SK-N-SH treated with all-trans-retinoic acid at 6 μM for 48 hours (cell line): ENCODE data around the gene LCE3A.
"Not testable (repeated sequence)": the region's sequence is repeated elsewhere in the genome, so short reads cannot be mapped to it uniquely, and the experiment has no call there.

Experiments used
- CREB5 ChIP-seq: fragments of 250-450 bp; sonication (Bioruptor Pico); IDR thresholded peaks from 2 replicates; pipeline ENCODE4 v1.5.1; 2020; ENCODE audit warnings: low read depth, mild to moderate bottlenecking, moderate library complexity
- ESRRG ChIP-seq: fragments of 250-450 bp; sonication (Bioruptor Pico); IDR thresholded peaks from 2 replicates; pipeline ENCODE4 v1.6.1; 2021; ENCODE audit warnings: mild to moderate bottlenecking
- ISL1 ChIP-seq: fragments of 250-450 bp; sonication (Bioruptor Pico); IDR thresholded peaks from 2 replicates; pipeline ENCODE4 v2.1.2; 2022; ENCODE audit warnings: mild to moderate bottlenecking, moderate library complexity
- PATZ1 ChIP-seq: fragments of 250-450 bp; sonication (Bioruptor Pico); IDR thresholded peaks from 2 replicates; pipeline ENCODE4 v1.8.0; 2020; ENCODE audit warnings: mild to moderate bottlenecking, moderate library complexity, borderline replicate concordance
- RARB ChIP-seq: fragments of 250-450 bp; sonication (Bioruptor Pico); IDR thresholded peaks from 2 replicates; pipeline ENCODE4 v1.8.0; 2021; ENCODE audit warnings: mild to moderate bottlenecking, moderate library complexity
- TOX ChIP-seq: fragments of 250-450 bp; sonication (Bioruptor Pico); IDR thresholded peaks from 2 replicates; pipeline ENCODE4 v1.8.0; 2021; ENCODE audit warnings: mild to moderate bottlenecking, moderate library complexity, borderline replicate concordance
- ZC3H10 ChIP-seq: fragments of 250-450 bp; sonication (Bioruptor Pico); IDR thresholded peaks from 2 replicates; pipeline ENCODE4 v1.5.1; 2021; ENCODE audit warnings: mild to moderate bottlenecking, moderate library complexity
- ZFP30 ChIP-seq: fragments of 450-650 bp; formaldehyde crosslinking; IDR thresholded peaks from 2 replicates; pipeline ENCODE4 v1.5.0; 2022; ENCODE audit warnings: mild to moderate bottlenecking, moderate library complexity
- ZNF565 ChIP-seq: fragments of 450-650 bp; formaldehyde crosslinking; conservative IDR thresholded peaks from 2 replicates; pipeline ENCODE4 v1.5.0; 2020; ENCODE audit warnings: low read depth, mild to moderate bottlenecking, moderate library complexity
- ZNF70 ChIP-seq: fragments of 450-650 bp; formaldehyde crosslinking; IDR thresholded peaks from 2 replicates; pipeline ENCODE4 v1.5.0; 2020; ENCODE audit warnings: mild to moderate bottlenecking, moderate library complexity

- not testable (repeated sequence) for TF ChIP-seq RARB (CRISPR knock-in tag); PATZ1 (CRISPR knock-in tag); ISL1 (CRISPR knock-in tag); TOX (CRISPR knock-in tag); ESRRG (CRISPR knock-in tag); ZC3H10 (CRISPR knock-in tag); ZNF565 (CRISPR knock-in tag); ZNF70 (CRISPR knock-in tag); CREB5 (CRISPR knock-in tag); ZFP30
These were observed 43.4 kb downstream of the LCE3A start for GRCh38 chr1:152579526-152579925.
